Upper lobe of left lung (tissue), 4 donors: ENCODE data around the gene STARD5.

Experiments used
- EP300 ChIP-seq, 4 donors: sonication (generic); formaldehyde crosslinking; IDR thresholded peaks; one replicate each; pipeline ENCODE4 v1.5.1; 2017; ENCODE audit warnings: antibody characterized with exemption in 4 of 4, control low read depth in 2 of 4
- POLR2A ChIP-seq, 4 donors: fragments of 450-650 bp; IDR thresholded peaks; one replicate each; pipeline ENCODE4 v1.5.1; 2016 to 2017; ENCODE audit warnings: antibody characterized with exemption in 4 of 4, mild to moderate bottlenecking in 2 of 4
- TF ChIP-seq, protein P1 (sequence below), 6 experiments: fragments of 450-650 bp in 4 of 6; fragments of 200-600 bp in 2 of 6; sonication (generic) in 2 of 6; IDR thresholded peaks; one replicate each; pipeline ENCODE4 v1.5.1; 2016 to 2019; ENCODE audit warnings: antibody characterized with exemption in 6 of 6

GRCh38 chr15:81298611-81299010 lies 25.3 kb downstream of the STARD5 start:
- TF ChIP-seq, protein P1, sequence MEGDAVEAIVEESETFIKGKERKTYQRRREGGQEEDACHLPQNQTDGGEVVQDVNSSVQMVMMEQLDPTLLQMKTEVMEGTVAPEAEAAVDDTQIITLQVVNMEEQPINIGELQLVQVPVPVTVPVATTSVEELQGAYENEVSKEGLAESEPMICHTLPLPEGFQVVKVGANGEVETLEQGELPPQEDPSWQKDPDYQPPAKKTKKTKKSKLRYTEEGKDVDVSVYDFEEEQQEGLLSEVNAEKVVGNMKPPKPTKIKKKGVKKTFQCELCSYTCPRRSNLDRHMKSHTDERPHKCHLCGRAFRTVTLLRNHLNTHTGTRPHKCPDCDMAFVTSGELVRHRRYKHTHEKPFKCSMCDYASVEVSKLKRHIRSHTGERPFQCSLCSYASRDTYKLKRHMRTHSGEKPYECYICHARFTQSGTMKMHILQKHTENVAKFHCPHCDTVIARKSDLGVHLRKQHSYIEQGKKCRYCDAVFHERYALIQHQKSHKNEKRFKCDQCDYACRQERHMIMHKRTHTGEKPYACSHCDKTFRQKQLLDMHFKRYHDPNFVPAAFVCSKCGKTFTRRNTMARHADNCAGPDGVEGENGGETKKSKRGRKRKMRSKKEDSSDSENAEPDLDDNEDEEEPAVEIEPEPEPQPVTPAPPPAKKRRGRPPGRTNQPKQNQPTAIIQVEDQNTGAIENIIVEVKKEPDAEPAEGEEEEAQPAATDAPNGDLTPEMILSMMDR (IDR thresholded peaks at IDR 0.05) = no peak
- no peak for TF ChIP-seq EP300 (IDR thresholded peaks at IDR 0.05)
- TF ChIP-seq POLR2A (IDR thresholded peaks at IDR 0.05) = no peak
